HG03354 (cell line): ENCODE data around the gene C22orf23.

Experiments
- ATAC-seq: cut with Tn5 transposase; IDR thresholded peaks from one replicate; pipeline ENCODE4 v1.9.1; 2021; ENCODE audit warnings: mild to moderate bottlenecking; ENCODE audit not compliant: unreplicated experiment, poor library complexity, severe bottlenecking

The C22orf23 gene

DNA sequence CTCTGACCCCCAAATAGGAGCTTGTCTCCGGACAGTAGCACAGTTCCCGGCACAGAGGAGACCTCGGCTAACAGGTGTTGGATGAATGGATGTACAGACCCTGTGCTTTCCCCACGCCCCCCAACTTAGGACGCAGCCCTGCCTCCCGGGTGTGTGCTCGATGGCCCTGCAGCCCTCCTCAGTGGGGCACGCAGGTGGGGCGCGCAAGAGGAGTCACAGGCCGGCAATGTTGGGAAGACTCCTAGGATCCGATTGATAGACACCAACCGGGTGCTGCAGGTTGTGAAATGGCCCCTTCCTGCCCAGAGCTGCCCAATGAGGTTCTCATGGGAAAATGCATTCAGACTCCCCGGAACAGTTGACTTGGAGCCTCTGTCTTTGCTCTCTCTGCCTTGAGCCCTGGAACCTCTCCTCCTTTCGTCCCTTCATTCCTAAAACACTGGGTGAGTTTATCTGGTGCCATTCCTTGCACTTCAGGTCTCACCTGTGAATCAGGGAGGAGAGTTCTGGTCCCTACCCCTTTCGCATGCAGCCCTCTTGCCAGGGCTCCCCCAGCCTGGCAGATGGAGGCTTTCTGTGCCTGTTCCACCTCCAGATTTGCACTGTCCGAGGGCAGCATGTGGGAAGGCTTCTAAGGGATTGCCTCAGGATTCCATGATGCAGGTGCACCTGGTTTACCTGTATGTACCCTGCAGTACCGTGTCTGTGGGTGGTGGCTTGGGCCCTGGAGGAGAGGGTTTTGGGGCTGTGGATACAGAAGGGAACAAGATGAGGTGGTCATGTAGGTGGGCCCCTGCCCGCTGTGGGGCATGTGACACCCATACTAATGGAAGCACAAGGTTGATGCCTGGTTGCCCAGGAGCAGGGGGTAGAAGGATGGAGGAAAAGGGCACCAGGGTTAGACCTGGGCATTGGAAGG lies 46.1 kb downstream of the C22orf23 start:
- ATAC-seq, result no peak

DNA sequence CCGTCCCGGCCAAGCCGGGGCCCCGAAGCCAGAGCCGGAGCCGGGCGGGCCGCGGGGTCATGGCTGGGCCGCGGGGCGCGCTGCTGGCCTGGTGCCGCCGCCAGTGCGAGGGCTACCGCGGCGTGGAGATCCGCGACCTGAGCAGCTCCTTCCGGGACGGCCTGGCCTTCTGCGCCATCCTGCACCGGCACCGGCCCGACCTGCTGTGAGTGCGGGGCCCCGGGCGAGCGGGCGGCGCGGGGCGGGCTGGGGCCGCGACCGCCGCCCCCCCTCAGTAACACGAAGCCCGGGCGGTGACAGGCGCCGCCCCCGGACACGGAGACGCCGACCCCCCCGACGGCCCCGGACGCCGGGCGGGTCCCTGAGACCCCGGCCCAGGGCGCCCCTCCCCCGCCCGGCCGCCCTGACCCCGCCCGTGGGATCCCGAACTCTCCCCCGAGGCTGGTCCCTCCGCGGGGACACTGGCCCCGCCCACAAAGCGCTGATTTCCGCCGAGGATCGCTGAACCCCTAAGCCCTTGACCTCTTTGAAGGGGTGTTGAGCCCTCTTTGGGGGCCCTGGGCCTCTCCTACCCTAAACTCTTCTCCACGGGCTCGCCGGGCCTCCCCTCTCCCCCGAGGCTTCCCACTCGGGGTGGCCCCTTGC lies 46.9 kb downstream of the C22orf23 start:
- no peak for ATAC-seq

DNA sequence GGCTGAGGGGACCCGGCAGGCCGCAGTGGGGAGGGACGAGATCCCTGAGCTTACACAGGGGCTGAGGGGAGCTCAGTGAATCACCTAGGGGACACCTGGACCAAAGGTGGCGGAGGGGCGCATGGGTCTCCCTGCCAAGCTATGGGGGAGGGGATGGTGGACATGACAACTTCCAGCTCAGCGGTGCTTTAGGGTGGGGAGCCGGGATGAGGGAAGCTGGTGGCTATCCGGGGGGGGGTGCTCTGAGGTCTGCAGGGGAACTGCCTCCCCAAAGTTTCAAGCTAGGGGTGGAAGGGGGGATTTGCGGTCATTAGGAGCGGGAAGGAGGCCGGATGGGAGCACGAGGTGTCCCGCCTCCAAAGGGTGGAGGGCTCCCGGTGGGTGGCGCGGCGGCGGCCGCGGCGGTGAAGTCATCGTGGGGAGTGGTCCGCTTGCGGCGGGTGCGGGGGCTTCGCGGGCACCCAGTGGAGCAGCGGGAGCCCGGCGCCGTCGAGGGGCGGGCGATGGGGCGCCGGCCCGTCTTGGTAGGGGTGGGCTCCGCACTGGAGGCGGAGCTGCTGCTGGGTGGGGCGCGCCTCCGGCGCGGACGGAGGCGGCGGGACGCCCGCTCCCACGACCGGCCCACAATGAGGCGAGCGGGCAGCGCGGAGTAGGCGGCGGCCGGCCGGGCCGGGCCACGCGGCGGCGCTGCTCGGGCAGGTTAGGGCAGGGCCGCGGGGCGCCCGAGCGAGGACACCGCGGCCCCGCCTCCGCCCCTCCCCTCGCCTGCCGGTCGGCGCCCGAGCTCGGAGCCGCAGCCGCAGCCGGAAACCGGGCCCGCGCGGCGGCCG lies 47.7 kb downstream of the C22orf23 start, which contains the start of gene MICALL1:
TSS of gene MICALL1 (plus strand) at position 764 of the 830 bp plus-strand sequence. CDS start 126 bp downstream, outside the sequence.
- peak; percentile 76 for ATAC-seq

DNA sequence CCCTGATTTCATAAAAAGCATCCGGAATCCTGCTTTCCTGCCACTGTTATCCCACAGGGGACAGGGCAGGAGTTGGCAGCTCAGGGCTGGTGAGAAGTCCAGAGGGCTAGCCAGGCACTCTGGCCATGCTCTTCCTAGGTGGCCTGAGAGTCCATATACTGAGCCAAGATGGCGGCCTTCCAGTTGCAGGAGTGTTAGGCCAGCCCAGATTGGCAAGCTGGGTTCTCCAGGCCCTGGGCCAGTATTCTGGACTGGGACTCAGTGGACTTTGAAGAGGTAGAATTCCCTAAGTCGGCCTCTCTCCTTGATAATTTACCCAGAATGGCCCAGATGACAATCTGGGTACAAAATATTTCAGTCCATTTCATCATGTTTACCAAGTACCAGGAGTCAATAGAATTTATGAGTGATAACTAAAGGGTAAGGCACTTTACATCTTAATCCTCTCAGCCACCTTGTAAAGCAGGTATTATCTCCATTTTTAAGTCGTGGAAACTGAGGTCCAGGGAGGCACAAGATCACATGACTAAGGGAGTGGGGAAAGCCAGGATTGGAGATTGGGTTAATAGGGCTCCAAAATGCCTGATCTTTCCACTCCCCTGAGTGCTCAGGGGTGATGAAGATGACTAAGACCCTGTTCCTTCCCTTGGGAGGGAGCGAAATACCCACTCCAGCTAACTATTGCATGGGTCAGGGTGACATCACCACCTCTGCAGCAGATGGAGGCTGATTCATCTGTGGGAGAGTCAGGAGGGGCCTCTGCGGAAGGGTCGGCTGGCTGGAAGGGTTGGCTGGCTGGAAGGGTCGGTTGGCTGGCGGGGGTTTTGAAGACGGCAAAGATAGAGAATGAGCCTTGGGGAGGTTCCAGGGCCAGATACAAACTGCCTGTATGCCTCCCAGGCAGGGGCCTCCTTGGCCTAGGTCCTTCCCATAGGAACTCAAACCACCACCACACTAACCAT lies 48.5 kb downstream of the C22orf23 start:
- no peak for ATAC-seq

DNA sequence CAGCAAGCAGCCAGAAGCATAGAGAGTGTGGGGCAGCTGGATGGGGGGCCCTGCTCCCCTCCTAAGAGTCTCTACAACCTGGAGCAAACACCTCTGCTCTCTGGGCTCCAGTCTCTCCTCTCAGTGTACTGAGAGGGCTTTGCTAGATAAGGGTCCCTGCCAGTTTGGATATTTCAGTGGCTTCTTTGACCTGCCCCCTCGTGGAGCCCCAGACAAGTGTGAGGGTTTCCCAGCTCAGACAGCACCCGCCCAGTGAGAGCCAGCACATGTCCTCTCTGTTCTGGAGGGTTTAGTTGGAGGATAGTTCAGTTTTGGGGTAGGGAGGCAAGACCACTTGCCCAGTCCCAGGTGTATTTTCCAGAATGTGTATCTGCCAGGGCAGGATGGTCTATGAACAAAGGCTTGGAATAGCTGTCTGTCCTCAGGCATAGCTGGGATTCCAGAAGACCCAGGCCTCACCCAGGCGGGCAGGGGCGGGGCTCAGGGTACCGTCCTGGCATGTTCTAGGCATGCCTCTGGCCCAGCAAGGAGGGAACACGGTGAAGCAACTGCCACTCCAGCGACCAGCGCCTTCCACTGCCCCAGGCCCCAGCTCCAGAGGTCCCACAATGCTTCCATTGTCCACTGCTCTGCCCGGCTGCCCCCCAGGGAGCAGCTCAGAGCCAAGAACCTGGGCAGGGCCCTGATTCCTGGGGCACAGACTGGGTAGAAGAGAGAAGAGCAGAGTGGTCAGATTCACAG lies 54.8 kb downstream of the C22orf23 start:
- ATAC-seq, result no peak

DNA sequence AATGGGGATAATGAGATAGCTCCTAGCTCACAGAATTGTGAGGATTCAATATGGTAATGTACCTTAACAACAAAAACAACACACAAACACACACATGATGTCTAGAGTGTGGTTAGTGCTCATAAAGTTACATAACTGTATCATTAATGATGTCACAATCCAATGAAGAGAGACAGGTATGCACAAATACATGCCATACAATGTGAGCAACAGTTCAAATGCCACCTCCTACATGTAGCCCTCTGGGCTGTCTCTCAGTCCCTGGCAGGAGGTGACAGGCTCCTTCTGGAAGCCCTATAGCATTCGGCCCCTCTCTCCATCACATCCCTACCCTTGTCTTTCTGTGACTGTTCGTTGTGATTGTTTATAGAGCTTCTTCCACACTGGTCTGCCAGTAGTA lies 55.6 kb downstream of the C22orf23 start:
- no peak for ATAC-seq

DNA sequence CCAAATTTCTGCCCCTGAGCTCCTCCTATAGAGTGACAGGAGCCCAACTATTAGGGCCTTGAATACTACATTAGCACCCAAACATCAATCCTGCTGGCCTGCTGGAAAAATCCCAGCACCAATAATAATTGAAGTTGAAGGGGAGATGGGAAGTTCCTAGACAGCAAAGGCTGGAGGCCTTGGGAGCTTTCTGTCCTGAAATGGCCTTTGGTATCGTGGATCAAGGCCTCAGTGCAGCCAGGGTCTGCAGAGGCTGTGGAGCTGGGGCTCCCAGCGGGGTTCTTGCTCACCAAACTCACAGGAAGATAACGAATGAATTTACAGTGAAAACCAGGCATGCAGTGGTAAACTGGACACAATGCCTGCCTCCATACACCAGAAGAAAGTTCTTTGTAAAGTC lies 56.5 kb downstream of the C22orf23 start:
- no peak for ATAC-seq

DNA sequence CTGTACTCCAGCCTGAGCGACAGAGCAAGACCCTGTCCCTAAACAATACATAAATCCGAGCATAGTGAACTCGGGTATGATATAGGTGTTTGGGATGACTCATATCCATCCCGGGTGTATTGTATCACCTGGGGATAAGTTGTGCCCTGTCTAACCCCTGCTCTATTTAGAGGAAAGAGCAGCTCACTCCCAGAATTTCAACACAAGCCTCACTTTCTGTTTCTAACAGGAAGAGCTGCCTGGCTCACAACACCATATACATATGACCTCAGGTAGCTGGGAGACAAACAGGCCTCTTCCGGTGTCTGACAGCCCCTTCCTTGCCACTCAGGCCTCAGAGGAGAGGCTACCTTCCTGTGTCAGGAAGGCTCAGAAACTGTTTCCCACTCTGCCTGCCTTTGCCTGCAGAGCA lies 57.2 kb downstream of the C22orf23 start:
- peak; percentile 78 for ATAC-seq

DNA sequence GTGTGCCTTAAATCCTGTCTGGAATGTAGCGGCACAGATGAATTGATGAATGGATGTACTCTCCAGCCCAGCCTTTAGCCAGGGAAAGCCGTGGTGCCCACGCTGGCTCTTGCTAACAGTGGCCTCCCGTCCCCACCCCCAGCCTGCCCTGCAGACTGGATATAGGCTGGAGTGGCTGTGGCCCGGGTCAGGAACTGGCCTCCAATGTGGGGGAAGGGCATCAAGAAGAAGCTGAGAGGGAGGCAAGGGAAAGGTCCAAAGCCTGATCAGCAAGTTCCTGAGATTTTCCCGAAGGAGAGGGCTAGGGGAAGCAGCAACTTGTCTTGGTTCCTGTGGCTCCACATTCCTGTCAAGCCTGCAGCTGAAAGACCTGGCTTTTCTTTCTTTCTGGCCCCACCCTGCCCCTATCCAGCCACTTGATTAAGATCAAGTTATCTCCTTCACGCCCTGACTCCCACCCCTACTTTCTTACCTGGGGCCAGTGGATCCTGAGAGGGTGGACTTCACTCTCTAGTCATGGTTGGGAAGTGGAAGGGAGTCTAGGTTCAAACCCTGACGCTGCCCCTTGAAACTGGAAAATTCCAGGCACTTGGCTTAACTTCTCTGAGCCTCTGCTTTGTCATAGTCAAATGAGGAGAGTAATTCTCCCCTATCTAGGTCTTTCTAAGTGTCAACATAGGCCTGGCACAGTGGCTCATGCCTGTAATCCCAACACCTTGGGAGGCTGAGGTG lies 58.3 kb downstream of the C22orf23 start:
- ATAC-seq, result no peak

DNA sequence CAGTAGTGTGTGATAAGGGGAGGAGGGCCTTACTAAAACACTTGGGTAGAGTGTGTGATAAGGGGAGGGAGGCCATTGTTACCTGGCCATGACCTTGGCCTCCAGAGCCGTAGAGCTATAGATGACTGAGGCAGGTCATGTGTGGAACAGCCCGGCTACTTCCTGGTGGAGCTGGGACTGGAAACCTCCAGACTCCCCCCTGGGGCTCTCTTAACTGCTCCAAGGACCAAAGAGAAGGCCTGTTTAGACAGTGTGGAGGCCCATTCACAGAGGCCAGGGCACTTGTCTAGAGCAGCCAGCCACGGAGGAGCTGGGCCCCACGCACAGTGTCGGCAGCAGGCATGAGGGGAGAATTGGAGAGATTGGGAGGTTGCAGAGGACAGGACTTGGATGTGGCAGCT lies 59.8 kb downstream of the C22orf23 start:
- ATAC-seq, result no peak
